H1 (cell line): ENCODE data around the gene PBX1. TPM values are rescaled to one million over a fixed set of nuclear protein-coding genes. Genes with fewer than 3 reads are reported as not detected.

Experiments
- CTCF ChIA-PET: fragments of 300-600 bp; sonication (Branson Sonifier 250); formaldehyde crosslinking; loops from one replicate; lab custom pipeline; 2021; ENCODE audit not compliant: partially characterized antibody; lab: Charles Lee
- POLR2A ChIA-PET: fragments of 300-600 bp; sonication (Branson Sonifier 250); formaldehyde crosslinking; loops from one replicate; lab custom pipeline; 2021; ENCODE audit warnings: inconsistent platforms; ENCODE audit not compliant: partially characterized antibody; lab: Charles Lee
- DNase-seq, 2 experiments: peaks; one replicate each; pipeline versions ENCODE4 v3.0.0 to v3.0.0-alpha.2; 2010 to 2022; ENCODE audit warnings: low spot score in 2 of 2, low read depth in 1 of 2, mixed read lengths in 1 of 2
- FAIRE-seq: peaks from 2 replicates; lab custom pipeline; 2011; peaks lifted over from hg19 to GRCh38; lab: Jason Lieb, UNC
- H2AFZ ChIP-seq: 2 replicates; pipeline ENCODE4 v1.8.1; 2012; ENCODE audit warnings: low read length, inconsistent platforms
- H2AK5ac ChIP-seq: 2 replicates; pipeline ENCODE4 v1.6.1; 2013; ENCODE audit warnings: low read depth, low read length
- H2BK120ac ChIP-seq: replicated peaks from 2 replicates; pipeline ENCODE3; 2013; ENCODE audit warnings: low read depth, low read length, inconsistent platforms
- H2BK12ac ChIP-seq: 2 replicates; pipeline ENCODE4 v1.6.1; 2013; ENCODE audit warnings: low read depth, low read length
- H2BK15ac ChIP-seq: 2 replicates; pipeline ENCODE4 v1.6.1; 2013; ENCODE audit warnings: low read length
- H2BK20ac ChIP-seq: 2 replicates; pipeline ENCODE4 v1.6.1; 2013; ENCODE audit warnings: low read length
- H2BK5ac ChIP-seq: 2 replicates; pipeline ENCODE4 v1.6.1; 2013; ENCODE audit warnings: low read depth, low read length
- H3K14ac ChIP-seq: 2 replicates; pipeline ENCODE4 v1.6.1; 2013; ENCODE audit warnings: inconsistent platforms; ENCODE audit not compliant: insufficient read length
- H3K18ac ChIP-seq: 2 replicates; pipeline ENCODE4 v1.6.1; 2013; ENCODE audit warnings: low read length; ENCODE audit errors: extremely low read depth
- H3K23ac ChIP-seq: 2 replicates; pipeline ENCODE4 v1.6.1; 2013; ENCODE audit warnings: inconsistent platforms; ENCODE audit not compliant: insufficient read length
- H3K23me2 ChIP-seq: 2 replicates; pipeline ENCODE4 v1.6.1; 2013; ENCODE audit warnings: low read depth, low read length
- H3K27ac ChIP-seq: 2 replicates; pipeline ENCODE4 v1.6.1; 2011; ENCODE audit warnings: low read depth, low read length, inconsistent platforms
- H3K27me3 ChIP-seq, 4 experiments: replicated peaks in 1 of 4; 1 replicate in 1 of 4; 2 replicates in 3 of 4; pipeline versions ENCODE4 v1.6.1 to v1.8.1; 2011 to 2013; ENCODE audit warnings: low read length in 3 of 4, mild to moderate bottlenecking in 3 of 4, inconsistent platforms in 2 of 4, mixed read lengths in 2 of 4, moderate library complexity in 1 of 4; ENCODE audit not compliant: control insufficient read depth in 3 of 4, insufficient read depth in 3 of 4; ENCODE audit errors: extremely low read depth in 1 of 4
- H3K36me3 ChIP-seq, 4 experiments: 2 replicates each; pipeline versions ENCODE4 v1.6.1 to v1.8.1; 2011 to 2013; ENCODE audit warnings: mild to moderate bottlenecking in 4 of 4, low read length in 3 of 4, moderate library complexity in 2 of 4, control low read depth in 1 of 4, inconsistent platforms in 1 of 4; ENCODE audit not compliant: insufficient read depth in 4 of 4, control insufficient read depth in 2 of 4
- H3K4ac ChIP-seq: replicated peaks from 2 replicates; pipeline ENCODE3; 2013; ENCODE audit warnings: low read length, low read depth, mixed read lengths, inconsistent platforms; ENCODE audit not compliant: insufficient read length
- H3K4me1 ChIP-seq, 4 experiments: replicated peaks in 1 of 4; 1 replicate in 1 of 4; 2 replicates in 3 of 4; pipeline versions ENCODE4 v1.6.1 to v1.8.1; 2011 to 2013; ENCODE audit warnings: low read length in 3 of 4, inconsistent platforms in 2 of 4, mixed read lengths in 1 of 4; ENCODE audit not compliant: insufficient read depth in 4 of 4, control insufficient read depth in 3 of 4
- H3K4me2 ChIP-seq, 2 experiments: 2 replicates each; pipeline versions ENCODE4 v1.6.1 to v1.8.1; 2011 to 2013; ENCODE audit warnings: low read depth in 2 of 2, low read length in 2 of 2, control low read depth in 1 of 2, inconsistent platforms in 1 of 2, mild to moderate bottlenecking in 1 of 2; ENCODE audit not compliant: insufficient read depth in 1 of 2
- H3K4me3 ChIP-seq, 4 experiments: fragments of 200-600, 300-600 bp in 1 of 4; sonication (generic), shearing (Covaris generic), sonication (Bioruptor Twin) in 1 of 4; 2 replicates each; pipeline versions ENCODE4 v1.5.1 to v1.8.1; 2011 to 2016; ENCODE audit warnings: low read length in 4 of 4, low read depth in 3 of 4, control low read depth in 2 of 4, inconsistent platforms in 2 of 4, mild to moderate bottlenecking in 2 of 4, mixed read lengths in 1 of 4, moderate library complexity in 1 of 4; ENCODE audit not compliant: insufficient read depth in 2 of 4; ENCODE audit errors: extremely low read depth in 1 of 4
- H3K56ac ChIP-seq: replicated peaks from 2 replicates; pipeline ENCODE3; 2013; ENCODE audit warnings: low read depth, mild to moderate bottlenecking, mixed read lengths, low read length, inconsistent platforms; ENCODE audit not compliant: insufficient read length
- H3K79me1 ChIP-seq: 2 replicates; pipeline ENCODE4 v1.6.1; 2013; ENCODE audit warnings: low read depth, low read length, control low read depth
- H3K79me2 ChIP-seq, 2 experiments: 2 replicates each; pipeline versions ENCODE4 v1.6.1 to v1.8.1; 2012 to 2013; ENCODE audit warnings: low read length in 2 of 2, mild to moderate bottlenecking in 2 of 2, inconsistent platforms in 1 of 2; ENCODE audit not compliant: insufficient read depth in 2 of 2, control insufficient read depth in 1 of 2
- H3K9ac ChIP-seq, 4 experiments: replicated peaks in 1 of 4; 1 replicate in 1 of 4; 2 replicates in 3 of 4; pipeline versions ENCODE4 v1.6.1 to v1.8.1; 2011 to 2013; ENCODE audit warnings: low read depth in 3 of 4, low read length in 3 of 4, control low read depth in 2 of 4, mild to moderate bottlenecking in 2 of 4, moderate library complexity in 2 of 4, inconsistent platforms in 1 of 4; ENCODE audit errors: extremely low read depth in 1 of 4
- H3K9me3 ChIP-seq, 2 experiments: 2 replicates each; pipeline versions ENCODE4 v1.6.1 to v1.8.1; 2012 to 2013; ENCODE audit warnings: mild to moderate bottlenecking in 2 of 2, moderate library complexity in 2 of 2, control low read depth in 1 of 2, inconsistent platforms in 1 of 2, low read depth in 1 of 2, low read length in 1 of 2, mixed read lengths in 1 of 2; ENCODE audit not compliant: insufficient read depth in 2 of 2
- H4K20me1 ChIP-seq, 2 experiments: replicated peaks in 1 of 2; 2 replicates each; pipeline versions ENCODE3 to v1.8.1; 2011 to 2013; ENCODE audit warnings: inconsistent platforms in 2 of 2, low read length in 2 of 2, mild to moderate bottlenecking in 1 of 2; ENCODE audit not compliant: insufficient read depth in 2 of 2, control insufficient read depth in 1 of 2
- H4K5ac ChIP-seq: 2 replicates; pipeline ENCODE4 v1.6.1; 2013; ENCODE audit warnings: low read length, low read depth, mixed read lengths, inconsistent platforms; ENCODE audit not compliant: insufficient read length
- H4K8ac ChIP-seq: 2 replicates; pipeline ENCODE4 v1.8.0; 2013; ENCODE audit warnings: mild to moderate bottlenecking, moderate library complexity, low read length, inconsistent platforms; ENCODE audit not compliant: insufficient read depth; ENCODE audit errors: extremely low read depth
- H4K91ac ChIP-seq: replicated peaks from 2 replicates; pipeline ENCODE3; 2013; ENCODE audit warnings: low read length, mixed read lengths, inconsistent platforms; ENCODE audit not compliant: insufficient read length
- ASH2L ChIP-seq: fragments of 200-600, 300-600 bp; sonication (generic); IDR thresholded peaks from one replicate; pipeline ENCODE4 v1.7.1; 2017; ENCODE audit warnings: low read length
- KDM1A ChIP-seq: fragments of 200-600, 300-600 bp; sonication (generic); IDR thresholded peaks from 2 replicates; pipeline ENCODE4 v1.7.1; 2016; ENCODE audit warnings: mild to moderate bottlenecking, low read length, borderline replicate concordance
- KDM5A ChIP-seq: fragments of 200-600 bp; IDR thresholded peaks from 2 replicates; pipeline ENCODE4 v1.7.1; 2012; ENCODE audit warnings: mild to moderate bottlenecking, low read length, inconsistent platforms, mixed read lengths
- POLR2AphosphoS5 ChIP-seq: IDR thresholded peaks from 2 replicates; pipeline ENCODE4 v1.6.1; 2011; ENCODE audit warnings: low read depth, low read length
- POU5F1 ChIP-seq: IDR thresholded peaks from 2 replicates; pipeline ENCODE4 v1.6.1; 2011; ENCODE audit warnings: low read depth, mild to moderate bottlenecking, low read length, moderate library complexity
- SIRT6 ChIP-seq: IDR thresholded peaks from one replicate; pipeline ENCODE4 v1.7.1; 2012; ENCODE audit warnings: low read length, inconsistent platforms
- SUZ12 ChIP-seq: fragments of 200-600 bp; sonication (generic); IDR thresholded peaks from 2 replicates; pipeline ENCODE4 v1.6.1; 2012; ENCODE audit warnings: mild to moderate bottlenecking, inconsistent platforms, low read length, moderate library complexity, mixed read lengths
- TCF12 ChIP-seq: IDR thresholded peaks from 2 replicates; pipeline ENCODE4 v1.6.1; 2011; ENCODE audit warnings: low read depth, mild to moderate bottlenecking, low read length
- ZNF274 ChIP-seq: IDR thresholded peaks from 2 replicates; pipeline ENCODE4 v1.7.0; 2012; ENCODE audit warnings: low read length, borderline replicate concordance; ENCODE audit errors: extremely low read depth
- WGBS, 2 experiments: shearing (Covaris generic) in 1 of 2; methylation state at CpG; one replicate each; pipeline versions ENCODE4 v1.1.6 to v1.1.7; 2013 to 2015; ENCODE audit warnings: low lambda C conversion rate in 2 of 2, mixed read lengths in 2 of 2, inconsistent platforms in 1 of 2, low coverage in 1 of 2, missing lambda C conversion rate in 1 of 2; ENCODE audit not compliant: insufficient replicate concordance in 2 of 2, insufficient coverage in 1 of 2, insufficient read length in 1 of 2; ENCODE audit errors: extremely low coverage in 1 of 2, missing lambda C conversion rate in 1 of 2; 5-methylcytosine and 5-hydroxymethylcytosine counted together
- polyA plus RNA-seq, 7 experiments: library from polyadenylated mRNA; depleted of rRNA in 3 of 7; stranded (reverse) in 5 of 7; unstranded in 2 of 7; fragments of >200 nt in 5 of 7; fragments of 200-250 nt in 2 of 7; gene quantifications; 1 replicate in 5 of 7; 2 replicates in 1 of 7; 4 replicates in 1 of 7; pipeline versions ENCODE4 v1.2.1 to v1.2.3, GENCODE V29; 2011 to 2013; ENCODE audit warnings: missing spikeins in 2 of 7, mixed read lengths in 2 of 7
- total RNA-seq: library from RNA; stranded (reverse); fragmentation: NEBNext Ultra II Directional; extraction: Animal tissue kit (Norgen Biotek cat#: 25700); gene quantifications from 2 replicates; pipeline ENCODE4 v1.2.1, GENCODE V29; 2021

The PBX1 gene
- total and polyA plus RNA-seq, 2 of the 8 experiments (the other 6 are each of a cell fraction or from before 2014, with no cell fraction given) = 87.4 to 124 TPM

DNA sequence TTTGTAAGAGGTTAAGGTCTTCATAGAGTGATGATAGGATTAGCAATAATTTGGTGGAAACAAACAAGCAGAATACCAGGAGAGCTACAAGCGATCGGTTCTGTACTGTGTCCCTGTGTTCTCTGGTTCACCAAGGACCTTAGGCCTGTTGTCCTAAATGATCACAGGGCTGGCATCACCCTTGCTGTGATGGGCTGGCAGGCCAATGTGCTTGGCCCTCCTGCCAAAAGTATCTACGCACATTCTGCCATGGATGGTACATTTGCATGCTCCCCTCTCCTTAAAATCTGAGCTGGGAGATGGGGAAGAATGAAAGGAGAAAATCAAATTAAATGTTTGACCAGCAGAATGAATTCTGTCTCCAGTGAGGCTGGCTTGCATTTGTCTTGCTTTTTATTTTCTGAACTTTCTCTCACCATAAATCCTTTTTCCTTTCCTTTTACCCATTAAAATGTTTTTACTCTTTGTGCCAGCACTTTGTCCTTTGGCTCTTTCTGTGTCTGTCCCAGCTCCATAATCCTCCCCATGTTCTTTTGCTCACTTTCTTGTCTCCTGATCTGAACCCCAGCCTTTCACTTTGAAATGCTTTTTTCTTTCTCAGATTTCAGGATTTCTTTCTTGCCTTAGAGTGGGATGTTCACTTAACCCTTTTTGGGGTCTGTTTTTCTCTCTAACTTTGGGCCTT is 51.7 kb downstream of the PBX1 start:
- H2BK5ac ChIP-seq = no peak overlapping the region
- no peak overlapping the region for H2BK12ac ChIP-seq
- DNase-seq (no peak), FAIRE-seq (no peak)
- H4K91ac ChIP-seq = no peak overlapping the region
- ChIA-PET POLR2A (interaction anchor here (0.6 to 2.9 kb wide), 3 partner anchors 8 to 193 kb away, joined by 4 to 15 read pairs (median 7); no protein-coding TSS in a partner anchor), CTCF (interaction anchor here (0.9 to 2.2 kb wide), 3 partner anchors 12 to 100 kb away, joined by 3 to 9 read pairs (median 5); no protein-coding TSS in a partner anchor)
- no peak overlapping the region for H3K27ac ChIP-seq
- no peaks in the 10 kb centered on the region; the same call in none of the 2 replicates for H3K23me2 ChIP-seq
- WGBS, 2 experiments = 91% methylated on average over 3 of the region's 3 CpGs; no CpG with 5 or more reads in 1 of the 2 experiments
- no peaks in the 10 kb centered on the region for H3K27me3 ChIP-seq
- H3K36me3 ChIP-seq = no peaks in the 10 kb centered on the region; a peak in 1 of 8 replicates
- H2AK5ac ChIP-seq = peak overlapping the region; percentile 66
- peaks cover 5% of the 10 kb centered on the region for H3K79me1 ChIP-seq
- no peak overlapping the region for H4K8ac ChIP-seq
- H2BK120ac ChIP-seq = no peak overlapping the region
- no peak overlapping the region for H3K4ac ChIP-seq
- no peak overlapping the region for H3K4me3 ChIP-seq
- H4K20me1 ChIP-seq = peaks cover 28 to 30% of the 10 kb centered on the region in 2 experiments
- H3K9me3 ChIP-seq = no peaks in the 10 kb centered on the region
- H3K18ac ChIP-seq = no peak overlapping the region; the same call in 1 of the 2 replicates
- no peak overlapping the region; a peak in 1 of 4 replicates for H3K4me2 ChIP-seq
- H3K56ac ChIP-seq = no peak overlapping the region
- H3K4me1 ChIP-seq = peaks cover 20 to 60% (median 46%) of the 10 kb centered on the region in 4 experiments
- no peak overlapping the region for H4K5ac ChIP-seq
- no peak overlapping the region for H2BK20ac ChIP-seq
- no peak overlapping the region for H3K9ac ChIP-seq
- no peak overlapping the region for H3K14ac ChIP-seq
- H3K23ac ChIP-seq = no peak overlapping the region
- peaks cover 16 to 97% of the 10 kb centered on the region in 2 experiments for H3K79me2 ChIP-seq
- H2BK15ac ChIP-seq = 0 out of 2 replicates have a peak overlapping the region, but pooled peaks have one; percentile 3
- no peak overlapping the region for H2AFZ ChIP-seq
- TF ChIP-seq ASH2L (no peak), SUZ12 (no peak), SIRT6 (no peak), TCF12 (no peak), KDM5A (no peak), ZNF274 (no peak), POLR2AphosphoS5 (no peak), POU5F1 (no peak), KDM1A (no peak)
